Sigmoid colon (tissue), 4 donors: Measurements from ENCODE around the gene CEP112.

Experiments used
- POLR2A ChIP-seq, 2 donors: fragments of 450-650 bp; IDR thresholded peaks; one replicate each; pipeline ENCODE4 v1.6.1; 2016; ENCODE audit warnings: antibody characterized with exemption in 2 of 2, mild to moderate bottlenecking in 2 of 2, moderate library complexity in 2 of 2
- POLR2AphosphoS5 ChIP-seq, 4 donors: sonication (generic); formaldehyde crosslinking; IDR thresholded peaks; one replicate each; pipeline ENCODE4 v1.6.1; 2017; ENCODE audit warnings: antibody characterized with exemption in 4 of 4

DNA sequence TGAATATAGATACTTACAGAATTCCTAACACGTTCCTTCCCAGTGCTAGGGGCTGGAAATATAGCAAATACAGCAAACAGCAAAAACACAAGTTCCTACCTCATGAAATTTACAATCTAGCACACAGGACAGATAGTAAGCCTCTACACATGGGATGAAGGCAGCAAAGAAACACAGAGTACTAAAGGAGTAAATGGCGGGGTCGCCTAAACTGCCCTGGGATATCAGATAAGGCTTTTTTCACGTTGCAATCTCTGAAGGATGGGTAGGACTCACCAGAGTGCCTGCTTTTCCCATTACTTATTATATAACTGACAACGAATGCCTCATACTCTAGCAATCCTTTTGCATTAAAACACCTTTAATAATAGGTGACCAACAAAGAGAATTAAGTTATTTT, 19.8 kb downstream of the CEP112 start:
- TF ChIP-seq POLR2A (IDR thresholded peaks at IDR 0.05) (no peak), POLR2AphosphoS5 (IDR thresholded peaks at IDR 0.05) (no peak)
